PC-3 (cell line): ENCODE results near the gene PPCDC. TPM values are rescaled to one million over a fixed set of nuclear protein-coding genes. Genes with fewer than 3 reads are reported as not detected.

Experiments
- ATAC-seq: fragments of 200-7000 bp; cut with Tn5 transposase; 2 replicates; pipeline ENCODE4 v1.9.1; 2020; ENCODE audit warnings: mild to moderate bottlenecking, moderate library complexity
- BruUV-seq: library from RNA; stranded (reverse); fragments of 400-500 nt; replicated peaks from 2 replicates; lab custom pipeline; 2021; lab: Mats Ljungman, UMichigan
- CTCF ChIA-PET: fragments of 300-600 bp; sonication (Branson Sonifier 250); formaldehyde crosslinking; loops from one replicate; lab custom pipeline; 2022; ENCODE audit warnings: antibody characterized with exemption; lab: Charles Lee
- POLR2A ChIA-PET: fragments of 300-600 bp; sonication (Branson Sonifier 250); formaldehyde crosslinking; loops from one replicate; lab custom pipeline; 2022; ENCODE audit warnings: antibody characterized with exemption; ENCODE audit not compliant: unreplicated experiment; lab: Charles Lee
- DNase-seq: peaks from one replicate; pipeline ENCODE4 v3.0.0-alpha.2; 2015
- H2AFZ ChIP-seq: fragments of 300-600 bp; sonication (generic); 2 replicates; pipeline ENCODE4 v1.6.0; 2016; ENCODE audit warnings: antibody characterized with exemption, low read length
- H3F3A ChIP-seq: fragments of 300-600 bp; sonication (generic); one replicate; pipeline ENCODE4 v1.6.0; 2017; ENCODE audit warnings: antibody characterized with exemption, low read length, control low read depth, mild to moderate bottlenecking; ENCODE audit not compliant: unreplicated experiment
- H3K27ac ChIP-seq: fragments of 300-600 bp; sonication (generic); 2 replicates; pipeline ENCODE4 v1.5.1; 2016; ENCODE audit warnings: mild to moderate bottlenecking, low read length
- H3K27me3 ChIP-seq: fragments of 300-600 bp; sonication (generic); 2 replicates; pipeline ENCODE4 v1.6.1; 2016; ENCODE audit warnings: low read length, mixed read lengths
- H3K36me3 ChIP-seq: fragments of 300-600 bp; sonication (generic); 2 replicates; pipeline ENCODE4 v1.6.1; 2016; ENCODE audit warnings: low read depth, mixed run types, low read length, mixed read lengths
- H3K4me1 ChIP-seq: fragments of 300-600 bp; sonication (generic); 2 replicates; pipeline ENCODE4 v1.5.1; 2016; ENCODE audit warnings: low read length; ENCODE audit not compliant: insufficient read depth
- H3K4me2 ChIP-seq: fragments of 300-600 bp; sonication (generic); 2 replicates; pipeline ENCODE4 v1.6.0; 2016; ENCODE audit warnings: low read length
- H3K4me3 ChIP-seq: fragments of 300-600 bp; sonication (generic); 2 replicates; pipeline ENCODE4 v1.5.1; 2016; ENCODE audit warnings: mild to moderate bottlenecking, low read length, mixed read lengths
- H3K79me2 ChIP-seq: fragments of 300-600 bp; sonication (generic); 2 replicates; pipeline ENCODE4 v1.6.1; 2017; ENCODE audit warnings: low read length, mixed read lengths
- H3K9ac ChIP-seq: fragments of 300-600 bp; sonication (generic); 2 replicates; pipeline ENCODE4 v1.6.0; 2016; ENCODE audit warnings: mild to moderate bottlenecking, low read length
- H3K9me2 ChIP-seq: fragments of 300-600 bp; sonication (generic); replicated peaks from 2 replicates; pipeline ENCODE4 v1.6.1; 2016; ENCODE audit warnings: mixed run types, low read length, mixed read lengths
- H3K9me3 ChIP-seq: fragments of 300-600 bp; sonication (generic); 2 replicates; pipeline ENCODE4 v1.6.1; 2016; ENCODE audit warnings: low read length, mixed read lengths
- H4K20me1 ChIP-seq: fragments of 300-600 bp; sonication (generic); 2 replicates; pipeline ENCODE4 v1.6.1; 2016; ENCODE audit warnings: low read length, mixed read lengths
- EZH2 ChIP-seq: fragments of 300-600 bp; sonication (generic); IDR thresholded peaks from one replicate; pipeline ENCODE4 v1.6.1; 2017; ENCODE audit warnings: antibody characterized with exemption, mild to moderate bottlenecking, low read length; ENCODE audit not compliant: unreplicated experiment
- EZH2phosphoT487 ChIP-seq: fragments of 300-600 bp; sonication (generic); IDR thresholded peaks from 2 replicates; pipeline ENCODE4 v1.6.1; 2018; ENCODE audit warnings: mild to moderate bottlenecking, antibody characterized with exemption, low read length, borderline replicate concordance
- intact Hi-C: fragments of 100-400 bp; cut with micrococcal nuclease; formaldehyde crosslinking; loops from 2 replicates; pipeline ENCODE4 v1.9.0; 2023
- total RNA-seq: library from RNA; depleted of rRNA; stranded (reverse); fragments of >200 nt; gene quantifications from 2 replicates; pipeline ENCODE4 v1.2.3, GENCODE V29; 2014
- TF ChIP-seq, protein P1 (sequence below): fragments of 300-600 bp; sonication (generic); conservative IDR thresholded peaks from 2 replicates; pipeline ENCODE4 v1.5.1; 2017; ENCODE audit warnings: antibody characterized with exemption, low read depth, mild to moderate bottlenecking, low read length

The PPCDC gene
- total RNA-seq, 1 experiment from 2014 or later, result 31.5 TPM

DNA sequence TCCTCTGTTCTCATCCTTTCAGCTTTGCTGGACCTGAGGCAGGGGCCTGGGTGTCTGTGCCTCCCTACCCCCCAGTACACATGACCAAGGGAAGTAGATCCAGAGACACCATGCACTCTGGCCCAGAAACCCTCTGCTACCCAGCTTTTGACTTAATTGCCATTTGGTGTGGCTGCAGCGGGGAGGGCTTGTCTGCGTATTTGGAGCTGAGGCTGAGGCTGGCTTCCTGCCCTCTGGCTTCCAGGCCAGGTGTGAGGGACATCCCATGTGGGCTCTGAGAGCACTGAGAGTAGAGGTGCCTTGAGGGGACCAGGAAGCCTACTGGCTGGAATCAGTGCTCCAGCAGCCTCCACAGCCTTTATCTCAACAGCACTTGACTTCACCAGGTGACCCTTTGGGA, 26.9 kb downstream of the PPCDC start:
- Histone ChIP-seq H3F3A (no peaks in the 10 kb centered on the region), H3K4me1 (peaks cover 12% of the 10 kb centered on the region), H3K79me2 (no peaks in the 10 kb centered on the region), H3K9me3 (no peaks in the 10 kb centered on the region), H2AFZ (no peak overlapping the region), H3K36me3 (no peaks in the 10 kb centered on the region), H3K27me3 (no peaks in the 10 kb centered on the region), H3K9ac (no peak overlapping the region), H3K27ac (no peak overlapping the region), H4K20me1 (no peaks in the 10 kb centered on the region), H3K9me2 (no peaks in the 10 kb centered on the region), H3K4me3 (no peak overlapping the region), H3K4me2 (no peak overlapping the region)
- intact Hi-C loops, result no loop called here
- ChIA-PET CTCF (no interaction called here), POLR2A (no interaction called here)
- no TSS peak for BruUV-seq
- ATAC-seq (no peak), DNase-seq (no peak)
- TF ChIP-seq, protein P1, sequence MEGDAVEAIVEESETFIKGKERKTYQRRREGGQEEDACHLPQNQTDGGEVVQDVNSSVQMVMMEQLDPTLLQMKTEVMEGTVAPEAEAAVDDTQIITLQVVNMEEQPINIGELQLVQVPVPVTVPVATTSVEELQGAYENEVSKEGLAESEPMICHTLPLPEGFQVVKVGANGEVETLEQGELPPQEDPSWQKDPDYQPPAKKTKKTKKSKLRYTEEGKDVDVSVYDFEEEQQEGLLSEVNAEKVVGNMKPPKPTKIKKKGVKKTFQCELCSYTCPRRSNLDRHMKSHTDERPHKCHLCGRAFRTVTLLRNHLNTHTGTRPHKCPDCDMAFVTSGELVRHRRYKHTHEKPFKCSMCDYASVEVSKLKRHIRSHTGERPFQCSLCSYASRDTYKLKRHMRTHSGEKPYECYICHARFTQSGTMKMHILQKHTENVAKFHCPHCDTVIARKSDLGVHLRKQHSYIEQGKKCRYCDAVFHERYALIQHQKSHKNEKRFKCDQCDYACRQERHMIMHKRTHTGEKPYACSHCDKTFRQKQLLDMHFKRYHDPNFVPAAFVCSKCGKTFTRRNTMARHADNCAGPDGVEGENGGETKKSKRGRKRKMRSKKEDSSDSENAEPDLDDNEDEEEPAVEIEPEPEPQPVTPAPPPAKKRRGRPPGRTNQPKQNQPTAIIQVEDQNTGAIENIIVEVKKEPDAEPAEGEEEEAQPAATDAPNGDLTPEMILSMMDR, result no peak
- no peak for TF ChIP-seq EZH2
- TF ChIP-seq EZH2phosphoT487, result no peak

DNA sequence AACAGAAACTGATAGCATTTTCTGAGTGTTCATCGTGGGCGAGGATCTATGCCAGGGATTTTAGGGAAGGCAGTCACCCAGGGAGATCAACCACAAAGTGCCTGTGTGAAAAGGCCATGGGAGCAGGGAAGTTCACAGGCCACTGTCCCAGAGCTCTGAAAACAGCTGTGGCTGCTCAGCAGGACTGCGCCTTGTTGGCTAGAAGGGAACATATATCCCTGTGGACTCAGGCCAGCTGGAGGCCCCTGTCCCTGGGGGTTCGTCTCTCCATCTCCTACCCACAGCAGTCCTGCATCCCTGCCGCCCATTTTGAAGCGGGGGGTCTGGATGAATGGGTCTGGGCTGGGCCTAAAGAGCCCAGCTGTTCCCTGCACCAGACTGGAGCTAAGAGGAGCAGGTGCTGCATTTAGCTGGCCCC, 27.8 kb downstream of the PPCDC start:
- CTCF ChIA-PET, result no interaction called here
- H3F3A ChIP-seq, result no peaks in the 10 kb centered on the region
- TF ChIP-seq EZH2phosphoT487 (no peak), EZH2 (no peak)
- TF ChIP-seq, protein P1, result no peak
- H3K4me2 ChIP-seq, result no peak overlapping the region
- no peaks in the 10 kb centered on the region for H3K27me3 ChIP-seq
- H3K27ac ChIP-seq, result no peak overlapping the region
- H3K4me3 ChIP-seq, result no peak overlapping the region
- intact Hi-C loops, result no loop called here
- no peaks in the 10 kb centered on the region for H3K36me3 ChIP-seq
- H3K79me2 ChIP-seq, result no peaks in the 10 kb centered on the region
- peaks cover 12% of the 10 kb centered on the region for H3K4me1 ChIP-seq
- H3K9ac ChIP-seq, result no peak overlapping the region
- ATAC-seq (no peak), DNase-seq (no peak)
- POLR2A ChIA-PET, result no interaction called here
- H3K9me3 ChIP-seq, result no peaks in the 10 kb centered on the region
- H4K20me1 ChIP-seq, result no peaks in the 10 kb centered on the region
- no TSS peak for BruUV-seq
- H3K9me2 ChIP-seq, result no peaks in the 10 kb centered on the region
- no peak overlapping the region for H2AFZ ChIP-seq

DNA sequence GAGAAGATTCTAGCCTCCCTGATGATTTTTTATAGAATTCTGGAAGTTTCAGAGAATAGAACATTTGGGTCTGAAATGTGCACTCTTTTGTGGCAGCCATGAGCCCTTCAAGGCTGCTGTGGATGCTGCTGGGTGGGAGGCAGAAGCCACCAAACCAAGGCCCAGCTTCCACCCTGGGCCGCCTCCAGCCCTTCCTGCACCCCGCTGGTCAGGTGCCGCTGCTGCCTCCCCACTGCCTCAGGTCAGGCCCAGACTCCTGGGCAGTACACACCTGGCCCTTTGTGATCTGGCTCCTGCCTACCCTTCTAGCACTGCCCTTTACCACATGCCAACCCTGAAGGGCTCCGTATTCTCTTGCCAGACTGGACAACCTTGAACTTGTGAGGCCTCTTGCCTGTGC, 28.3 kb downstream of the PPCDC start:
- no peak overlapping the region for H3K4me3 ChIP-seq
- no TSS peak for BruUV-seq

More for the DNA sequence above, 28.3 kb downstream of the PPCDC start:
- H2AFZ ChIP-seq, result no peak overlapping the region
- no peaks in the 10 kb centered on the region for H3F3A ChIP-seq
- TF ChIP-seq, protein P1, result no peak
- TF ChIP-seq EZH2phosphoT487, result no peak
- no peaks in the 10 kb centered on the region for H3K27me3 ChIP-seq
- POLR2A ChIA-PET, result no interaction called here
- H4K20me1 ChIP-seq, result no peaks in the 10 kb centered on the region
- H3K9me3 ChIP-seq, result no peaks in the 10 kb centered on the region
- CTCF ChIA-PET, result no interaction called here
- H3K4me2 ChIP-seq, result no peak overlapping the region
- intact Hi-C loops, result no loop called here
- no peak overlapping the region for H3K9ac ChIP-seq
- H3K27ac ChIP-seq, result no peak overlapping the region
- DNase-seq, result no peak
- H3K4me1 ChIP-seq, result peaks cover 12% of the 10 kb centered on the region
- no peak for ATAC-seq
- H3K36me3 ChIP-seq, result no peaks in the 10 kb centered on the region
- H3K79me2 ChIP-seq, result no peaks in the 10 kb centered on the region
- no peaks in the 10 kb centered on the region for H3K9me2 ChIP-seq
